GM18498 (cell line): Measurements from ENCODE around the gene LBHD2.
"Not testable (repeated sequence)": the region's sequence is repeated elsewhere in the genome, so short reads cannot be mapped to it uniquely, and the experiment has no call there.

Experiments used
- ATAC-seq: cut with Tn5 transposase; IDR thresholded peaks from one replicate; pipeline ENCODE4 v1.9.1; 2021; ENCODE audit warnings: mild to moderate bottlenecking, moderate library complexity; ENCODE audit not compliant: unreplicated experiment

The LBHD2 gene

DNA sequence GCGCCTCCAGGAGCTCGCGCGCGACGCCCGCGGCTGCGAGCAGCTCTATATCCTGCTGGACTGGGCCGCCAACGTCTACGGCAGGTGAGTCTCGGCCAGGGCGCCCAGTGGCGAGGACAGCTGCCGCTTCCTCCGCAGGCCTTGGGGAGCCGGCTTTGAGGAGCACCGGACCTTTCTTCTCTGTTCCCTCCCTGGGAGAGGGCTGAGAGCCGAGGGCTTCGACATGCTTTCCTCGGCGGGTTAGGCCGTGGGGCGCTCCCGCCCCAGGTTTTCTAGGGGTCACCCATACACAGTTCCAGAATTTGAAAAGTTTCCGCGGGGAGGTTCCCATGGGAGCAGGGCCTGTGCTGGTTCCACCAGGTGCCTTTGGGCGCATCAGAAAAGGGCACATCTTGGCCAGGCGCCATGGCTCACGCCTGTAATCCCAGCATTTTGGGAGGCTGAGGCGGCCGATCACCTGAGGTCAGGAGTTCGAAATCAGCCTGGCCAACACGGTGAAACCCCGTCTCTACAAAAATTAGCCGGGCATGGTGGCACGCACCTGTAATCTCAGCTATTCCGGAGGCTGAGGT lies 18.8 kb downstream of the LBHD2 start:
- ATAC-seq = no peak

DNA sequence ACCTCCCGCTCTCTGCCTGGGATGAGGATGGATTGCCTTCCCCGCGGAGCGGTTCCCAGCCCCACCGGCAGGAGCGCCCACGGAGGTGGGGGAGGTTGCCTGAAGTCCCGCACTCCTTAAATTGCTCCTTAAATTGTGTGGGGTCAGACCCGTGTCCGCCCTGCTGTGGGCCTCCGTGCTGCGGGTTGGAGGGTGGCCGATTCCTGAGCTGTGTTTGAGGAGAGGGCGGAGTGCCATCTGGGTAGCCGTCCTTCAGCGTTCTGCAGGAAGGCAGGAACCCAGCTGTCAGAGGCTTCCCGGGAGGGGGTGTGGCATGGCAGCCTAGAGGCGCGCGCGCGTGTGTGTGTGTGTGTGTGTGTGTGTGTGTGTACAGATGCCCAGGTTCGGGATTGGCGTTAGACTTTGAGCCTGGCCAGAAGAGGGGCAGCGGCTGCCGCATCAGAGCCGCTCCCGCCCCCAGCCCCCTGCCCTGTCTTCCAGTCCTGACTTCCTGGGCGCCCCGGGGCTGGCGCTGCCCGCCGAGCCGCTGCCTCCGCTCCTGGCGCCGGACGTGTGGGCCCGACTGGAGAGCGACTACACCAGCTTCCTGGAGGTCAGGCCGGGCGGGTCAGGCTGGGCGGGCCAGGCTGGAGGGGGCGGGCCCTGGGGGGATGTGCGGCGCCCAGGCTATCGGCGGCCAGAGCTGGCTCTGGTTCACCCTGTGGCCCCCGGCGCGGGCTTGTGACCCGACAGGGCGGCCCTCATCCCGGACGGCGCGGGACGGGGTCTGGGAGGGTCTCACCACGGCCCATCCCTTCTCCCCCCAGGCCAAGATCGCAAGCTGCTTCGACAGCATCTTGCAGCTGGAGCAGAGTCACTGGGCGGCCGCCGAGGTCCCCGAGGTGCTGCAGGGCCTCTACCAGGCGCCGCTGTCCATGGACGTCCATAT lies 19.7 kb downstream of the LBHD2 start:
- no peak for ATAC-seq

DNA sequence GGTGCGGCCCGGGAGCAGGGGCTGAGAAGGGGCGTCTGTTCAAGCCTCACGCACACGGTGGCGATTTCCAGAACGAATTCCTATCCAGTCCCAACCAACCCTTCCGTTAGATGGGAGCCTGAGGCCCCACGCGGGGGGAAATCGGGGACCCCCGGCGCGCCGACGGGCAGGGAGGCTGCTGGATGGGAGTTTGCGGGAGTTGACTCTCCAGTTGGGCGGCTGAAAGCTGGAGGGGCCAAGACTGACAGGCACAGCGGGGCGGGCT lies 20.3 kb downstream of the LBHD2 start:
- ATAC-seq = no peak

DNA sequence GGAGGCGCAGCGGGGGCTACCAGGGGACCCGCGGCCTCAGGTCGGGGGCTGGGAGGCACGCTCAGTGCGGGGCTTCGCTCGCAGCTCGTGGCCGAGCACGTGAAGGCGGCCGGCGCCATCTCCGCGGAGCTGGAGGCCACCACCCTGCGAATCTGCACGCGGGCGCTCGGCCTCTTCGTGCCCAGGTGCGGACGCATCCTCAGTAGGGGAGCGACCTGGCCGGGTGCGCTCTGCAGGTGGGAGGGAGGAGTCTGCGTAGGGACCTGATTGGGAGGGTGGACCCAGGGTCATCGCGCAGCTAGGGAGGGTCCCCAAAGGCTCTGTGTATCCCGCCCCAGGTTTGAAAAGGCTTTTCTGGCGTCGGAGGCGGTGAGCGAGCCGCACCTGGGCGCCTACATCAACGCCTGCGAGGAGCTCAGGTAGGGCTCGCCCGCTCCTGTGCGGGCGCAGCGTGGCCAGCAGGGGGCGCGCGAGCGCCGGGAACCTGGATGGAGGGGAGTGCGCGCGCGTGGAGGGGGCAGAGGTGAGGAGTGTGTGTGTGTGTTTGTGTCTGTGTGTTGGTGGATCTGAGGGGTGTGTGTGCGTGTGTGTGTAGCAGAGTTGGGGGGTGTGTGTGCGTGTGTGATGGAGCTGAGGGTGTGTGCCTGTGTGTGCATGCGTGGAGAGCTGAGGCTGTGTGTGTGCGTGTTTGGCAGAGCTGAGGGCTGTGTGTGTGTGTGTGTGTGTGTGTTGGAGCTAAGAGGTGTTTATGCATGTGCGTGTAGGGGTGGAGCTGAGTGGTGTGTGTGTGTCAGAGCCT lies 20.8 kb downstream of the LBHD2 start:
- peak; percentile 53 for ATAC-seq

DNA sequence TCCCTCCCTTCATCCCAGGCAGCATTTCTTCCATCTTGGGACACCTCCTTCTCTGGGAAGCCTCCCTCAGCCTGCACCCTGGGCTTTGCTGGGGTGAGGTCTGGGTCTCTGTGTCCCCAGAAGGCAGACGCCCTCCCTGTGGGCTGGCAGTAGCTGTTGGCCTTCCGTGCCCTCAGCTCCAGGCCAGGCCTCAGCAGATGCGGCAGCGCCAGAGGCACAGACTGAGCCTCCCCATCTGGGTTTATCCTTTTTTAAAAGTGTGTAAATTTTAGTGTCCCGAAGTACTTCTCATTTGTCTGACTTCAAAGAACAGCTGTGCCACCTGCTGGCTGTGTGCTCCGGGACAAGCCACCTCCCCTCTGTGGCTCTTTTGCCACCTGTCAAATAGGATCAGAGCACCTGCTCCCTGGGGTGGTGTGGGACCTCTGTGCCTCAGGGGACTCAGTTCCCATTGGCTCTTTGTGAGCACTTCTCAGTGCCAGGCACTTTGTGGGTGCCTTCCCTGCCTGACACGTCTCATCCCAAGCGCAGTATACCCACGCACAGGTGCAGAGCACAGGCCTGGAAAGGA lies 21.7 kb downstream of the LBHD2 start:
- no peak for ATAC-seq

DNA sequence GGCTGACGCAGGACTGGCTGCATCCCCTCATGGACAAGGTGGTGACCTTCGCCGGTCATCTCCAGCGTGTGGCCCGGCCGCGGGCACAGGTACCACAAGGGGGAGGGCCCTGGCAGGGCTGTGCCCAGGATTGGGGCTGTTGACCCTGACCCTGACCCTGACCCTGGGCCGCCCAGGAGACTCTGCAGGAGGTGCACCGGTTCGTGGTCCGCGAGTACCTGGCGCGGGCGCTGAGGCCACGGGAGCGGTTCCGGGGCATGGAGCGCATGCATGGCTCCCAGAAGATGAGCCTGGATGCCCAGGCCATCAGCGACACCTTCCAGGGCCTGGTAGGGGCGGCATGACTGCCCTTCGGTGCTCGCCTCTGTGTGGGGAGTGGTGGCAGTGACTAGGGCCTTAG lies 23.4 kb downstream of the LBHD2 start:
- no peak for ATAC-seq

DNA sequence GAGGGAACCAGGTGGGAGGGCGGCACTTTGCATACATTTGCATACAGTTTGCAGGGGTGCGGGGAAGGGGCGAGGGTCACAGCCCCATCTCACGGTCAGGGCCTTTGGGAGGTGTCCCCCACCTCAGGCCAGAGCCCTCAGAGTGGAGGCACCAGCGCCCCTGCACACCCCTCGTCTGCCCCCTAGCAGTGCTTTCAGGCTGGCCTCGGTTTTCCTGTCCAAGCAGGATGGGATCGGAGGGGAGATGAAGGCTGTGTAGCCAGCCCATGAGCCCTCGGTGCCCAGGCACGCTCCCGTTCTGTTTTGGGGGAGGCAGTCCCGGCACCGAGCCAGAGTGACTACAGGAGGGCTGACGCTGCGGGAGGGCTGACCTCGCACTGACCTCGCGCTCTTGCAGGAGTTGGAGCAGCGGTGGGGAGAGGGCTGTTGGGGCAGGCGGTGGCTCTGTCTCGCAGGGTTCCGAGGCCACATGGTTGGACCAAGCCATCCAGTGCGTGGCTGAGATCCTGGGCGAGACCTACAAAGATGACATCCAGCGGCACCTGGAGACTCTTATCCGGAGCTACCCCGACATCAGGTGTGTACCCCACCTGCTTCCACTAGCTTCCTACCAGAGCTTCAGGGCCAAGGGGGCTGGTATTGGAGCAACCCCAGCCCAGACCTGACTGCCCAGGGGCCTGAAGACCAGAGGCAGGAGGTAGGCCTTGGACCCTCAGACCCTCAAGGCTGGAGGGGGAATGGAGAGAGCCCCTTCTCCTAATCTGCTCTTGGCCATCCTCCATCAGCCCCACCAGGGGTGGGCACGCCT lies 24.1 kb downstream of the LBHD2 start:
- ATAC-seq = no peak

DNA sequence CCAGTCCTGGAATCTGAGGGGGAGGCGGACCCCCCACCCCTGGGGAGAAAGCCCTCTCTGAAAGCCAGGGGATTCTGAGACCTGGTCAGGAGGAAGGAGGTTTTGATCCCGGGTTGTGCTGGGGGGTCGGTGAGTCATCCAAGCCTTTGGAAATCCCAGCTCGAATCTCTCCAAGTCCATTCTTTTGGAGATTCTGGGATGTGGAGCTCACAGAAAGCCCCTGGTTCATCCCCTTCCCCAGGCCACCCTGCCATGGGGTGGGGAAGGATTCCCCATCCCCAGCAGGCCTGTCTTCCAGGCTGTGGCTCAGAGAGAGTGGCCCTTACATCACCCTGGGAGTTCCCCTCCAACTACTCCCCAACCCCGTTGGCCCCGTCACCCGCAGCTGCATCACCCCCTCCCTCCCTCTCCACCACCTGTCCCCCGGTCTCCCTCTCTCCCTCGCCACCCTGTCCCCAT lies 24.8 kb downstream of the LBHD2 start:
- no peak for ATAC-seq

DNA sequence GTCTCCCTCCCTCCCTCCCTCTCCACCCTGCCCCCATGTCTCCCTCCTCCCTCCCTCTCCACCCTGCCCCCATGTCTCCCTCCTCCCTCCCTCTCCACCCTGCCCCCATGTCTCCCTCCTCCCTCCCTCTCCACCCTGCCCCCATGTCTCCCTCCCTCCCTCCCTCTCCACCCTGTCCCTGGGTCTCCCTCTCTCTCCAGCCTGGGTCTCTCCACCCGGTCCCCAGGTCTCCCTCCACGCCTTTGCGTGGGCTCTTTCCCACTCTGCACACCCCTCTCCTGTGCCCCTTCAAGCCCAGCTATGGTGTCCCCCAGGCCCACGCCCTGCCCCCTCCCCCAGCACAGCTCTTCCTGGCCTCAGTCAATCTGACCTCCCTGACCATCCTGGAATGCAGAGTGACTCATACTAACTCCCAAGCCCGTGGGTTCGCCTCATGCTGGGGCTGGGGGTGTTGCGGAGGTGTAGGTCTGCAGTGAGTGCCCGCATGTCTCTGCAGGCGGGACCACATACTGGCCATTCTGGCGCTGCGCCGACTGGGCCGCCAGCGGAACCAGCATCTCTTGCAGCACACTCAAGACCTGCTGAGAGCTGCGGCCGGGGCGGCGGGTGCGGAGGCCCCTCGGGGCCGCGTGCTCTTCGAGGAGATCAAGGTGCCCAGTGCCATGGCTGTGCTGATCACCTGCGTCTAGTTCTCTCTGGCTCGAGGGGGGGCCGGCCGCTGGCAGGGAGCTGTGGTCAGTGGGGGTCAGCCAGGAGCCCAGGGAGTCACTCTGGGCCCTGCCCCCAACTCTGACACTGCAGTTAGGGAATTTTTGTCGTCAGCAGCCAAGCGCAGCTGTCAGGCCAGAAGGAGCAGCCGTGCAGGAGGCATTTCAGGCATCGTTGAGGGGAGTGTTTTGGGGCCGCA lies 25.8 kb downstream of the LBHD2 start:
- ATAC-seq = no peak

DNA sequence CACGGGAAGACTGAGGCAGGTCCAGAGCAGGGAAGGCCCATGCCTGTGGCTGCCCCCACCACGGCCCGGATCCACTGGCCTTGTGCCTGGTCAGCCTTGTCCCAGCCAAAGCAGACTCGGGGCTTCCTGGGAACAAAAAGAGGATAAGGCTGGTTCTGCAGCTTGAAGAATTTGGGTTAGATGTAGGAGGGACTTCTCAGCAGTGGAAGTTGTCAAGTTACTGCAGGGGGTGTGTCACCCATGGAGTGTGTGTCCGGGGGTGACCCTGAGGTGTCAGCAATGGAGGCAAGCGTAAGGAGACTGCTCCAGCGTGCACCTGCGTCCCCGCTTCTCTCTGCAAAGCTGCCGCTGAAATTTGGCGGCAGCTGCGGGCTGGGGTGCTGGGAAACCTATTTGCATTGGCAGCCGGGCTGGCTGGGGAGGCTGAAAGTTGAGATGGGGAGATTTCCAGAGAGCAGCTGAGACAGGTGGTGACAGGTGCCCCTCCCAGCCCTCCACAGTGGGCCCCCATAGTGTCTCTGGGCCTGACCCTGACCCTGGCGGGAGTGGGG lies 26.7 kb downstream of the LBHD2 start:
- ATAC-seq = no peak

DNA sequence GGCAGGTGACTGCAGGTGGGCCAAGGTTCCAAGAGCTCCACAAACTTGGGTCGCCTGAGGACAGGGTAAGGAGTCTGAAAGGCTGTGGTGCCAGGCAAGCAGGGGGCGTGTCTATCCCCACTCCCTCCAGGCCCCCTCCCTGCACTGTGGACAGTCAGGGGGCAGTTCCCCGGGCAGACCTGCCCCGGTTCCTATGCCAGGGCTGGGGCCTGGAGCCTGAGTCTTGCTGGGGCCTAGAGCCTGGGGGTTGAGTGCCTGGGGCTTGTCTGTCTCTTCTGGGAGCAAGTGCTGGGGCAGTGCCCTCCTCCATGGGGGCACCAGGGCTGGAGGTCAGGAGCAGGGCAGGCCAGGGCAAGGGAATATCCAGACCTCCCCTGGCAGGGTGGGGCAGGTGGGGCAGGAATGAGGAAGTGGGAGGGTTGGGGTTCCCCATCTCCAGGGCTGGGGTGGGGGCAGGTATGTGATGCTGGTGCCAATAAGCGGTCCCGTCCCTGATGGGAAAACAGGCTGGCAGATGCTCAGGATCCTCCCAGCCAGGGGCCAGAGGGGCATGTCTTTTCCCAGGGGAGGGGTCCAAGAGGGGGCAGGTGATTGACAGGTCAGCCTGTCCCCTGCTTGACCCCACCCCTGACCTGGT lies 27.3 kb downstream of the LBHD2 start:
- ATAC-seq = no peak

DNA sequence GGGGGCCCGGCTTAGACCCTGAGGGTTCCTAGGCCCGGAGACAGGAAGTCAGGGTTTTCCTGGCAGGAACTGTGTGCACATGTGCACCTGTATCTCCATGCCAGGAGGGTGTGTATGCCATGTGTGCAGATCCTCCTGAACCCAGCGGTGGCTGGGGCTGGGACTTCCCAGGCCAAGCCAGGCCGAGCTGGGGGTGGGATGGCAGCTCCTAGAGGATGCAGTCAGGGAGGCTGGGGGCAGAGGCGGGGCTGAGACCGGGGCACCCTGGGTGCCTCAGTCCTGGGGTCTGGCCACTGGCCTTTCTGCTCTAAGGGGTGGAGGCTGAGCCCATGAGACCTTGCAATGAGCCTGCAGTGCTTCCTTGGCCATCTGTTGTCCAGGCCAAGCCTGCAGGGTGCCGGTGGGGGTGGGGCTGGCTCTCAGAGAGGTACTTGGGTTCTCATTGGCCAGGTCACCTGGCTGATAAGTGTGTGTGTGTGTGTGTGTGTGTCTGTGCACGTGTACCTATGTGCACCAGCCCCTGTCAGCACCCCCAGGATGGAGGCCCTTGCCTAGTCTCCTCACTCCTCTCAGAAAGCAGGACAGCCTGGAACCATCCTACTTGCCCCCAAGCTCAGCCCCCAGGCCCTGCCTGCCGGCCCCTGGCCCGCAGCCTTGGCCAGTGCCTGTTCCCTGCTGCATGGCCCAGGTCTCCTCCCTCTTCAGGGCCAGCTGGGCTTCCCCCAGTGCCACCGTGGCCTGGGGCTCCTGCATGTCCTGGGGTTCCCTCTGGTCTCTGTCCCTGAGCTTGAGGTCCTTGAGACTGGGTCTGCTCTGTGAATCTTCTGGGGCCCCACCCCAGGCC lies 28.6 kb downstream of the LBHD2 start:
- no peak for ATAC-seq

DNA sequence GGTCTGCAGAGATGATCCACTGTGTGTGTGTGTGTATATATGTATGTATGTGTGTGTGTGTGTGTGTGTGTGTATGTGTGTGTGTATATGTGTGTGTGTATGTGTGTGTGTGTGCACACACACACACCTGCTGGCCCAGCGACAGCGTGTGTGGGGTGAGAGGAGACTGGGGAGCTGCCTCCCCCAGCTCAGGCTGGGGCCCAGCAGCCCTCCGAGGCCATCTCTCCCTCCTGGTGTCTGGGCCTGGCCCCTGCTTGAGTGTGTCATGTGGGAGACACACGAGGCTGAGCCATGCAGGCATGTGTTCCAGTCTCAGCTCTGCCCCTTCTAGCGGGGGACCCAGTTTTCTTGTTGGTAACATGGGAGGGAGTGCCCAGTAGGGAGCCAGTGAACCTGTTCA lies 29.3 kb downstream of the LBHD2 start:
- ATAC-seq = no peak

DNA sequence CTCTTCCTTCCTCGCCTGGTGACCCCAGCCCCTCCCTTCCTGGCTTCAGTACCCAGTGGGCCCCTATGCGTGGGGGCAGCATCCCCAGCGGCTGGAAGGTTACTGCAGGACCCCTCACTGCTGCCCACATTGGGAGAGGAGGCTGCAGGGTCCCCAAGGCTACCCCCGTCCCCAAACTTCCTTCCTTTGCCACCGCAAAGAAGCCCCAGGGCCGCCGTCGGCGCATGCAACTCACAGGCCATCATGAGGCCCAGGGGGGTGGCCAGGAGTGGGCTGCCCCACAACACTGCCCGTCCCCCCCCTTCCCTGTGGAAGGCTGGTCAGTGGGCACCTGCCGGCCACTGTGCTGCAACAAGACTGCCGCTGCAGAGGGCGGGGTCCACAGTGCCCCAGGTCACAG lies 29.8 kb downstream of the LBHD2 start:
- ATAC-seq = no peak

DNA sequence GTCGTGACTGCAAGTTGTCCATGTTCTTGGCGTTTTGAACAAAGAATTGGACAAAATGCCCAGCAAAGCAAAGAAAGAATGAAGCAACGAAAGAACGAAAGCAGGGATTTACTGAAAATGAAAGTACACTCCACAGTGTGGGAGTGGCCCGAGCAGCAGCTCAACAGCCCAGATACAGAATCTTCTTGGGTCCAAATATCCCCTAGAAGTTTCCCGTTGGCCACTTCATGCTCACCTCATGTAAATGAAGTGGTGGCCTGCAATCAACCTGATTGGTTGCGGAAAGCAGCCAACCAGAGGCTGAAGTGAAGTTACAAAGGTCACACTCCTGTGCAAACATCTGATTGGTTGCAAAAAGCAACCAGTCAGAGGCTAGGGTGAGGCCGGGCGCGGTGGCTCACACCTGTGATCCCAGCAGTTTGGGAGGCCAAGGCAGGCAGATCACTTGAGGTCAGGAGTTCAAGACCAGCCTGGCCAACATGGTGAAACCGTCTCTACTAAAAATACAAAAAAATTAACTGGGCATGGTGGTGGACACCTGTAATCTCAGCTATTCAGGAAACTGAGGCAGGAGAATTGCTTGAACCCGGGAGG lies 31.2 kb downstream of the LBHD2 start:
- ATAC-seq = not testable (repeated sequence)

DNA sequence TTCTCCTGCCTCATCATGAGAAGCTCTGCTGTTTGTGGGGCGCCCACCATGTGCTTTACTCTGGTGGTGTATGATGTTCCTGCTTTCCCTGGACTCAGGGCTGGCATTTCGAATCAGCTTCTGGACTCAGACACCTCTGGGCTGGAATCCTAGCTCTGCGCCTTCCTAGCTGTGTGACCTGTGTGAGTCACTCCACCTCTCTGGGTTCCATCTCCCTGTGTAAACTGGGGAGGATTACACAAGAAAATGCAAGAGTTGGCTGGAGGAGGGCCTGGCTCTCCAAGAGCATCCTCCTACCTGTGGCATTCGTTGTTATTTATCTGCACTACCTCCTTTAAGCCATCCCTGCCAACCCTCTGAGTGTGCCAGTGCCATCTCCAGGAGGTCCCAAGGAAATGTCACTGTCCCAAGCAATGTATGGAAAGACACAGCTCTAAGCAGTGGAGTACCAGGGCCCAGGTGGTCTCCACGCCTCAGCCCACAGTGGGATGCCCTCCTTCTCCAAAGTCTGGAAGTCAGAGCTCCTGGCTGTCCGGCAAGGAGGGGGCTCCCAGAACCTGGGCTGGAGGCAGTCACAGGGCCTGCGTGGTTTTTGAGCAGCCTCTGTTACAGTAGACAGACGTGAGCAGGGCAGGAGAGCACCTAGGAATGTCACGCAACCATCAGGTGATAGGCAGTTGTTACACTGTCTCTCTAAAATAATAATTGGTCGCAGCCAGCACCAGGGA lies 32.0 kb downstream of the LBHD2 start:
- no peak for ATAC-seq

DNA sequence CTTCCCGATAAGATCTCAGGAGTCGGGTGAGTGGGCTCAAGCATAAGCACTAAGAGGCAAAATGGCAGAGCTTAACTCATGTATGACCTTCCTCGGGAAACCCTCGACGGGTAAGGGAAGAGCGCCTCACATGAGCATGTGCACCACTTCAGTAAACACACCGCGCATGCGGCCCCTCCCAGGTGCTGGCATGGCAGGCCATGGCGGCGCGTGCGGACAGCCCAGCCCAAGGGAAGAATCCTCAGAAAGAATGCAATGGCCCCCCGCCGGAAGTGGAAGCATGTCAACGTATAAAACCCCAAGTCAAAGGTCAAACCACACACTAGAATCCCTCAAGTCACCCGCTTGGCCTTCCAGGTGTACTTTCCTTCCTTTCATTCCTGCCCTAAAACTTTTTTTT lies 32.6 kb downstream of the LBHD2 start:
- no peak for ATAC-seq
